Fibroblast of peridontal ligament (primary cell): ENCODE measurements around the gene YKT6.
"Not testable (repeated sequence)": the region's sequence is repeated elsewhere in the genome, so short reads cannot be mapped to it uniquely, and the experiment has no call there.

Experiments used
- DNase-seq: peaks from one replicate; pipeline ENCODE4 v3.0.0-alpha.2; 2010; ENCODE audit errors: extremely low read depth

Gene YKT6

GRCh38 chr7:44172352-44172751 is 28.4 kb upstream of the YKT6 start:
- no peak for DNase-seq

GRCh38 chr7:44172803-44173424 is 27.9 kb upstream of the YKT6 start:
- DNase-seq: no peak

GRCh38 chr7:44173911-44174693 is 26.7 kb upstream of the YKT6 start:
- no peak for DNase-seq

- not testable (repeated sequence) for DNase-seq
These were observed 26.2 kb upstream of the YKT6 start for GRCh38 chr7:44174694-44174948.

- no peak for DNase-seq
These were observed 25.0 kb upstream of the YKT6 start for GRCh38 chr7:44175730-44176129.

GRCh38 chr7:44176486-44176885 is 24.3 kb upstream of the YKT6 start:
- DNase-seq: no peak

- DNase-seq: no peak
These were observed 23.1 kb upstream of the YKT6 start for GRCh38 chr7:44177570-44178131.

GRCh38 chr7:44180631-44181030 is 20.1 kb upstream of the YKT6 start:
- no peak for DNase-seq

GRCh38 chr7:44182827-44183226 is 18.0 kb upstream of the YKT6 start:
- DNase-seq: no peak

- DNase-seq: no peak
These were observed 17.4 kb upstream of the YKT6 start for GRCh38 chr7:44183386-44183785.

GRCh38 chr7:44184206-44184872 is 16.4 kb upstream of the YKT6 start:
- DNase-seq: peak; percentile 56

GRCh38 chr7:44184873-44185446 is 15.8 kb upstream of the YKT6 start:
- DNase-seq: no peak

GRCh38 chr7:44185729-44186128 is 15.0 kb upstream of the YKT6 start:
- DNase-seq: no peak

GRCh38 chr7:44186736-44187135 is 14.0 kb upstream of the YKT6 start:
- no peak for DNase-seq

- no peak for DNase-seq
These were observed 13.0 kb upstream of the YKT6 start for GRCh38 chr7:44187636-44188416.

- DNase-seq: no peak
These were observed 12.1 kb upstream of the YKT6 start for GRCh38 chr7:44188480-44189225.

GRCh38 chr7:44189286-44189992 is 11.3 kb upstream of the YKT6 start, which contains the start of gene GCK:
Gene GCK (minus strand): TSS chr7:44189439. CDS start chr7:44188953, 486 bp downstream.
- DNase-seq: no peak

GRCh38 chr7:44189993-44190872 is 10.5 kb upstream of the YKT6 start:
- no peak for DNase-seq

- DNase-seq: no peak
These were observed 9.6 kb upstream of the YKT6 start for GRCh38 chr7:44191171-44191570.
